SK-N-SH treated with all-trans-retinoic acid at 6 μM for 48 hours (cell line): ENCODE measurements around the gene CCDC54.

ENCODE experiments used
- ATAC-seq: fragments of 200-7000 bp; cut with Tn5 transposase; 3 replicates; pipeline ENCODE4 v1.9.1; 2020; ENCODE audit warnings: mild to moderate bottlenecking, moderate library complexity
- ARNTL ChIP-seq: fragments of 450-650 bp; formaldehyde crosslinking; IDR thresholded peaks from 2 replicates; pipeline ENCODE4 v1.5.0; 2020; ENCODE audit warnings: low read depth, mild to moderate bottlenecking, moderate library complexity, borderline replicate concordance
- BACH2 ChIP-seq: fragments of 250-450 bp; sonication (Bioruptor Pico); IDR thresholded peaks from 2 replicates; pipeline ENCODE4 v1.9.0; 2021; ENCODE audit warnings: mild to moderate bottlenecking, borderline replicate concordance
- CREB5 ChIP-seq: fragments of 250-450 bp; sonication (Bioruptor Pico); IDR thresholded peaks from 2 replicates; pipeline ENCODE4 v1.5.1; 2020; ENCODE audit warnings: low read depth, mild to moderate bottlenecking, moderate library complexity
- CSDC2 ChIP-seq: fragments of 250-450 bp; sonication (Bioruptor Pico); IDR thresholded peaks from 2 replicates; pipeline ENCODE4 v1.5.0; 2020; ENCODE audit warnings: mild to moderate bottlenecking, moderate library complexity
- ISL1 ChIP-seq: fragments of 250-450 bp; sonication (Bioruptor Pico); IDR thresholded peaks from 2 replicates; pipeline ENCODE4 v2.1.2; 2022; ENCODE audit warnings: mild to moderate bottlenecking, moderate library complexity
- PATZ1 ChIP-seq: fragments of 250-450 bp; sonication (Bioruptor Pico); IDR thresholded peaks from 2 replicates; pipeline ENCODE4 v1.8.0; 2020; ENCODE audit warnings: mild to moderate bottlenecking, moderate library complexity, borderline replicate concordance
- POU6F1 ChIP-seq: fragments of 250-450 bp; sonication (Bioruptor Pico); IDR thresholded peaks from 2 replicates; pipeline ENCODE4 v1.8.0; 2021; ENCODE audit warnings: low read depth, mild to moderate bottlenecking, moderate library complexity, borderline replicate concordance
- PPARA ChIP-seq: fragments of 250-450 bp; sonication (Bioruptor Pico); IDR thresholded peaks from 2 replicates; pipeline ENCODE4 v1.5.0; 2020; ENCODE audit warnings: mild to moderate bottlenecking, borderline replicate concordance
- RARB ChIP-seq: fragments of 250-450 bp; sonication (Bioruptor Pico); IDR thresholded peaks from 2 replicates; pipeline ENCODE4 v1.8.0; 2021; ENCODE audit warnings: mild to moderate bottlenecking, moderate library complexity
- SNAI2 ChIP-seq: fragments of 250-450 bp; sonication (Bioruptor Pico); IDR thresholded peaks from 2 replicates; pipeline ENCODE4 v1.5.0; 2020; ENCODE audit warnings: mild to moderate bottlenecking, moderate library complexity
- TCF4 ChIP-seq: fragments of 250-450 bp; sonication (Bioruptor Pico); IDR thresholded peaks from 2 replicates; pipeline ENCODE4 v1.8.0; 2021; ENCODE audit warnings: mild to moderate bottlenecking, moderate library complexity, borderline replicate concordance
- TOX ChIP-seq: fragments of 250-450 bp; sonication (Bioruptor Pico); IDR thresholded peaks from 2 replicates; pipeline ENCODE4 v1.8.0; 2021; ENCODE audit warnings: mild to moderate bottlenecking, moderate library complexity, borderline replicate concordance
- TSHZ2 ChIP-seq: fragments of 250-450 bp; sonication (Bioruptor Pico); IDR thresholded peaks from 2 replicates; pipeline ENCODE4 v1.5.0; 2020; ENCODE audit warnings: mild to moderate bottlenecking, moderate library complexity
- ZFP3 ChIP-seq: fragments of 250-450 bp; sonication (Bioruptor Pico); IDR thresholded peaks from 2 replicates; pipeline ENCODE4 v1.5.0; 2020; ENCODE audit warnings: mild to moderate bottlenecking, moderate library complexity
- ZNF70 ChIP-seq: fragments of 450-650 bp; formaldehyde crosslinking; IDR thresholded peaks from 2 replicates; pipeline ENCODE4 v1.5.0; 2020; ENCODE audit warnings: mild to moderate bottlenecking, moderate library complexity
- ZNF8 ChIP-seq: fragments of 450-650 bp; formaldehyde crosslinking; IDR thresholded peaks from 2 replicates; pipeline ENCODE4 v1.5.0; 2020; ENCODE audit warnings: mild to moderate bottlenecking, moderate library complexity

Gene CCDC54

GRCh38 chr3:107425033-107425432, 47.8 kb downstream of the CCDC54 start:
- no peak for ATAC-seq
- TF ChIP-seq RARB (CRISPR knock-in tag) = no peak
- no peak for TF ChIP-seq ZNF70 (CRISPR knock-in tag)
- TF ChIP-seq PPARA = no peak
- TF ChIP-seq SNAI2 (CRISPR knock-in tag) = no peak
- no peak for TF ChIP-seq ZNF8 (CRISPR knock-in tag)
- no peak for TF ChIP-seq TSHZ2

GRCh38 chr3:107426223-107426622, 49.0 kb downstream of the CCDC54 start:
- no peak for ATAC-seq
- TF ChIP-seq CSDC2 (CRISPR knock-in tag) = no peak
- TF ChIP-seq TOX (CRISPR knock-in tag) = no peak
- no peak for TF ChIP-seq BACH2 (CRISPR knock-in tag)
- no peak for TF ChIP-seq CREB5 (CRISPR knock-in tag)
- TF ChIP-seq SNAI2 (CRISPR knock-in tag) = no peak
- no peak for TF ChIP-seq PATZ1 (CRISPR knock-in tag)
- no peak for TF ChIP-seq TCF4 (CRISPR knock-in tag)
- no peak for TF ChIP-seq ARNTL (CRISPR knock-in tag)
- no peak for TF ChIP-seq POU6F1 (CRISPR knock-in tag)
- TF ChIP-seq ISL1 (CRISPR knock-in tag) = no peak
- TF ChIP-seq ZNF70 (CRISPR knock-in tag) = no peak
- TF ChIP-seq TSHZ2 = no peak
- no peak for TF ChIP-seq ZFP3 (CRISPR knock-in tag)
